ENCODE results near the gene CSMD2.

Gene CSMD2

GRCh38 chr1:33960188-33960895, 204.7 kb downstream of the CSMD2 start:
- DNase-seq (ENCODE audit: low read depth in 2 of 2), result no peak

- DNase-seq (ENCODE audit: low read depth in 2 of 2), result no peak
Observed at GRCh38 chr1:33957854-33958253, 207.2 kb downstream of the CSMD2 start.

GRCh38 chr1:33955096-33955495, 209.9 kb downstream of the CSMD2 start:
- DNase-seq (ENCODE audit: low read depth in 2 of 2), result no peak

- no peak for DNase-seq (ENCODE audit: low read depth in 2 of 2)
Observed at GRCh38 chr1:33949570-33949969, 215.5 kb downstream of the CSMD2 start.

- no peak for DNase-seq (ENCODE audit: low read depth in 2 of 2)
Observed at GRCh38 chr1:33948291-33948690, 216.7 kb downstream of the CSMD2 start.

- DNase-seq (ENCODE audit: low read depth in 2 of 2), result no peak
Observed at GRCh38 chr1:33946836-33947235, 218.2 kb downstream of the CSMD2 start.

- DNase-seq (ENCODE audit: low read depth in 2 of 2), result no peak
Observed at GRCh38 chr1:33944846-33945245, 220.2 kb downstream of the CSMD2 start.

GRCh38 chr1:33943978-33944377, 221.1 kb downstream of the CSMD2 start:
- no peak for DNase-seq (ENCODE audit: low read depth in 2 of 2)

GRCh38 chr1:33932871-33933270, 232.2 kb downstream of the CSMD2 start:
- DNase-seq (ENCODE audit: low read depth in 2 of 2), result no peak

- no peak for DNase-seq (ENCODE audit: low read depth in 2 of 2)
Observed at GRCh38 chr1:33931111-33931475, 233.9 kb downstream of the CSMD2 start.

- DNase-seq (ENCODE audit: low read depth in 2 of 2), result no peak
Observed at GRCh38 chr1:33930346-33931110, 234.5 kb downstream of the CSMD2 start.

GRCh38 chr1:33928251-33928650, 236.8 kb downstream of the CSMD2 start:
- DNase-seq (ENCODE audit: low read depth in 2 of 2), result no peak

- DNase-seq (ENCODE audit: low read depth in 2 of 2), result no peak
Observed at GRCh38 chr1:33927721-33928120, 237.3 kb downstream of the CSMD2 start.

GRCh38 chr1:33925586-33925985, 239.4 kb downstream of the CSMD2 start:
- DNase-seq (ENCODE audit: low read depth in 2 of 2), result no peak

GRCh38 chr1:33921281-33921680, 243.7 kb downstream of the CSMD2 start:
- DNase-seq (ENCODE audit: low read depth in 2 of 2), result no peak

- DNase-seq (ENCODE audit: low read depth in 2 of 2), result no peak
Observed at GRCh38 chr1:33918368-33918767, 246.7 kb downstream of the CSMD2 start.

- no peak for DNase-seq (ENCODE audit: low read depth in 2 of 2)
Observed at GRCh38 chr1:33916786-33917185, 248.2 kb downstream of the CSMD2 start.

GRCh38 chr1:33914531-33914930, 250.5 kb downstream of the CSMD2 start:
- DNase-seq (ENCODE audit: low read depth in 2 of 2), result no peak

- no peak for DNase-seq (ENCODE audit: low read depth in 2 of 2)
Observed at GRCh38 chr1:33908324-33908956, 256.6 kb downstream of the CSMD2 start.

GRCh38 chr1:33906156-33906555, 258.9 kb downstream of the CSMD2 start:
- DNase-seq (ENCODE audit: low read depth in 2 of 2), result no peak

GRCh38 chr1:33905241-33905640, 259.8 kb downstream of the CSMD2 start:
- no peak for DNase-seq (ENCODE audit: low read depth in 2 of 2)

- DNase-seq (ENCODE audit: low read depth in 2 of 2), result no peak
Observed at GRCh38 chr1:33903210-33903589, 261.8 kb downstream of the CSMD2 start.
